Parathyroid adenoma (tissue), 2 donors: ENCODE measurements around the gene ADAM12.

ENCODE experiments used
- H2AFZ ChIP-seq: fragments of 300-600 bp; sonication (generic); one replicate; pipeline ENCODE4 v1.7.0; 2017; ENCODE audit warnings: antibody characterized with exemption, mild to moderate bottlenecking
- H3K27ac ChIP-seq: fragments of 300-600 bp; sonication (generic); one replicate; pipeline ENCODE4 v1.7.0; 2017
- H3K27me3 ChIP-seq: fragments of 300-600 bp; sonication (generic); one replicate; pipeline ENCODE4 v1.7.0; 2017; ENCODE audit warnings: low read length; ENCODE audit not compliant: control insufficient read depth, insufficient read depth
- H3K36me3 ChIP-seq: fragments of 300-600 bp; sonication (generic); one replicate; pipeline ENCODE4 v1.7.0; 2017; ENCODE audit warnings: low read length; ENCODE audit not compliant: control insufficient read depth, insufficient read depth
- H3K4me1 ChIP-seq: fragments of 300-600 bp; sonication (generic); one replicate; pipeline ENCODE4 v1.7.0; 2017; ENCODE audit warnings: control low read depth
- H3K4me2 ChIP-seq: fragments of 300-600 bp; sonication (generic); one replicate; pipeline ENCODE4 v1.7.0; 2017; ENCODE audit warnings: low read length
- H3K4me3 ChIP-seq: fragments of 300-600 bp; sonication (generic); one replicate; pipeline ENCODE4 v1.7.0; 2017; ENCODE audit warnings: low read depth, low read length
- H3K79me2 ChIP-seq: fragments of 300-600 bp; sonication (generic); one replicate; pipeline ENCODE4 v1.7.0; 2017; ENCODE audit warnings: control low read depth
- H3K9ac ChIP-seq: fragments of 300-600 bp; sonication (generic); one replicate; pipeline ENCODE4 v1.7.0; 2017; ENCODE audit warnings: mild to moderate bottlenecking
- H3K9me3 ChIP-seq: fragments of 300-600 bp; sonication (generic); one replicate; pipeline ENCODE4 v1.7.0; 2017; ENCODE audit warnings: low read length; ENCODE audit not compliant: control insufficient read depth
- TF ChIP-seq, protein P1 (sequence below): fragments of 300-600 bp; sonication (generic); IDR thresholded peaks from one replicate; pipeline ENCODE4 v1.7.0; 2017; ENCODE audit warnings: antibody characterized with exemption, mild to moderate bottlenecking
- donor health status: primary hyperparathyroidism.

Gene ADAM12

DNA sequence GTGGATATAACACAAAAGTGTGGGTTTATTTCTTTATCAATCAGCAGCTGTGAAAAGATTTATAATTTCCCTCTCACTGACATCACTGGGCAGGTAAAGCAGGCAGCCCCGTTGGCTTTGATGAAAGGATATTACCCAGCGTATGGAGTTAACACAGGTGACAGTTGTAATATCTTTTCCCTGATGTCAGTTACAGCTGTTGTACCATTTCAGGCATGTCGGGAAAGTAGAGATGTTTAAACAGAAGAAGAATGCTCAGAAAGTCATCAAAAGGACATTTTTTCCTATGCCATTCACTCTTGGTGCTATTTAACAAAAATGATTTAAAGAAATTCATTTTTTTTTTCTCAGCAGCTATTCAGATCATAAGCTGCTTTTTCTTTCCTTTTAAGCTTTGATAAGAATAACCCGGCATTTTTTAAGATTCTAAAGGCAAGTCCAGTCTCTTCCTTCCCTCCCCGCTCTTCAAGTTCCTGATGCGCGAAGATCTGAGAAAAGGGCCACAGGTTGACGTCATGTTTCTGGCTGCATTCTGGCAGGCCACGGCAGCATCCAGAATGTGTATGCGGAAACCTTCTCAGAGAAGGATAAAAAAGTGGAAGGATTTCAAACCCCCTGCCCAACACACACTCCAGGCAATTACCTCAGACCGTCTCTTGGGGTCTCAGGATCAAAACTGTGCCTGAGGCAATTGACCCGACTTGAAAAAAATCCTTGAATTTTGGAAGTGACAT is 32.5 kb upstream of the ADAM12 start:
- Histone ChIP-seq H3K4me3 (no peak overlapping the region), H3K9ac (no peak overlapping the region), H3K4me2 (no peak overlapping the region), H3K27ac (no peak overlapping the region), H3K9me3 (no peaks in the 10 kb centered on the region), H3K79me2 (no peaks in the 10 kb centered on the region), H3K36me3 (no peaks in the 10 kb centered on the region), H2AFZ (no peak overlapping the region), H3K27me3 (no peaks in the 10 kb centered on the region), H3K4me1 (no peaks in the 10 kb centered on the region)
- TF ChIP-seq, protein P1, sequence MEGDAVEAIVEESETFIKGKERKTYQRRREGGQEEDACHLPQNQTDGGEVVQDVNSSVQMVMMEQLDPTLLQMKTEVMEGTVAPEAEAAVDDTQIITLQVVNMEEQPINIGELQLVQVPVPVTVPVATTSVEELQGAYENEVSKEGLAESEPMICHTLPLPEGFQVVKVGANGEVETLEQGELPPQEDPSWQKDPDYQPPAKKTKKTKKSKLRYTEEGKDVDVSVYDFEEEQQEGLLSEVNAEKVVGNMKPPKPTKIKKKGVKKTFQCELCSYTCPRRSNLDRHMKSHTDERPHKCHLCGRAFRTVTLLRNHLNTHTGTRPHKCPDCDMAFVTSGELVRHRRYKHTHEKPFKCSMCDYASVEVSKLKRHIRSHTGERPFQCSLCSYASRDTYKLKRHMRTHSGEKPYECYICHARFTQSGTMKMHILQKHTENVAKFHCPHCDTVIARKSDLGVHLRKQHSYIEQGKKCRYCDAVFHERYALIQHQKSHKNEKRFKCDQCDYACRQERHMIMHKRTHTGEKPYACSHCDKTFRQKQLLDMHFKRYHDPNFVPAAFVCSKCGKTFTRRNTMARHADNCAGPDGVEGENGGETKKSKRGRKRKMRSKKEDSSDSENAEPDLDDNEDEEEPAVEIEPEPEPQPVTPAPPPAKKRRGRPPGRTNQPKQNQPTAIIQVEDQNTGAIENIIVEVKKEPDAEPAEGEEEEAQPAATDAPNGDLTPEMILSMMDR, result no peak

DNA sequence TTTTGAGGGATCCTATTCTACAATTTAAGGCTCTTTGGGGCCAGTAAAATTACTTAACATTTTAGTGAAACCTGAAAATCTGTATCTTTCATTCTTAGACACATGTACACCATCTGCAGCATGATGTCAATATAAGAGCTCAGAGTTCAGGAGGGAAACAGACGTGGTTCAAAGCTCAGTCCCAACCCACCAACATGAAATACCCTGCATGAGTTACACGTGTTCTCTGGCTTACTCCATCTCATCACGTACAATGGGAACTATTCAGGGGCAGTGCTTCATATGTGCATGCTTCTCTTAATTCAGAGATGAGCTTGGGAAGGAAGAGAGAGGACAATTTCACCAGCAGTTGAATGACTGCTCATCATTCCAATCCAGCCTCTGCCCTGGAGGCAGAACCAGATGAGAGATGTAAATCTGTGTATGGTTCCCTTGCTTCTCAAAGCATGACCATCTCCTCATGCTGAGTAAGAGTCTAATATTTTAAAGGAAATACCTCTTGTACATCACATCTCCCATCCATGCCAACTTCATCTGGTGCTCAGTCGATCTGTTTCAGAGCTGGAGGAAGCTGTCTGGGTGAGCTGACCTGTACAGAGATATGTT is 29.0 kb upstream of the ADAM12 start:
- H3K27me3 ChIP-seq, result no peaks in the 10 kb centered on the region
- no peak overlapping the region for H3K4me2 ChIP-seq
- H2AFZ ChIP-seq, result no peak overlapping the region
- no peaks in the 10 kb centered on the region for H3K79me2 ChIP-seq
- H3K4me1 ChIP-seq, result no peaks in the 10 kb centered on the region
- H3K27ac ChIP-seq, result no peak overlapping the region
- no peaks in the 10 kb centered on the region for H3K9me3 ChIP-seq
- H3K9ac ChIP-seq, result no peak overlapping the region
- no peak overlapping the region for H3K4me3 ChIP-seq
- TF ChIP-seq, protein P1, result no peak
- H3K36me3 ChIP-seq, result no peaks in the 10 kb centered on the region

DNA sequence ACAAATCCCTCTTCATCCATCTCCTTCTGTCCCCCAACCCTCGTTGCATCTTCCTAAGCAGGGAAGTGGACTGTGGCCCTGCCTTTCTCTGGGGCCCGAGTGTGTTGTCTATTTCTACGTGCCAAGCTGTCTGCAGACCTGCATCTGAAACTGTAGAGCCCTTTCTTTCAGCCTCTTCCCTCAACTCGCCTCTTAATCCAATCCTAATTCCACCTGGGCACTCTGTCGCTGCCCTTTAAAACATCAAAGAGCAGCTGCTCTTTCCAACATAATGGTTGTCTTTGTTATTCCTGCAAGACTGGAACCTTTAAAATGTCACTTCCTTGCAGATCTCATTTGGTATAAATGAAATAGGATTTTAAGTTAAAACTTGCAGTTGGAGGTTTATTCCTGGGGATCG is 21.5 kb upstream of the ADAM12 start:
- H3K4me2 ChIP-seq, result no peak overlapping the region
- no peaks in the 10 kb centered on the region for H3K36me3 ChIP-seq
- no peaks in the 10 kb centered on the region for H3K4me1 ChIP-seq
- H3K4me3 ChIP-seq, result no peak overlapping the region
- no peaks in the 10 kb centered on the region for H3K9me3 ChIP-seq
- no peaks in the 10 kb centered on the region for H3K27me3 ChIP-seq
- no peak overlapping the region for H3K27ac ChIP-seq
- no peaks in the 10 kb centered on the region for H3K79me2 ChIP-seq
- H3K9ac ChIP-seq, result no peak overlapping the region
- no peak overlapping the region for H2AFZ ChIP-seq
- TF ChIP-seq, protein P1, result no peak

DNA sequence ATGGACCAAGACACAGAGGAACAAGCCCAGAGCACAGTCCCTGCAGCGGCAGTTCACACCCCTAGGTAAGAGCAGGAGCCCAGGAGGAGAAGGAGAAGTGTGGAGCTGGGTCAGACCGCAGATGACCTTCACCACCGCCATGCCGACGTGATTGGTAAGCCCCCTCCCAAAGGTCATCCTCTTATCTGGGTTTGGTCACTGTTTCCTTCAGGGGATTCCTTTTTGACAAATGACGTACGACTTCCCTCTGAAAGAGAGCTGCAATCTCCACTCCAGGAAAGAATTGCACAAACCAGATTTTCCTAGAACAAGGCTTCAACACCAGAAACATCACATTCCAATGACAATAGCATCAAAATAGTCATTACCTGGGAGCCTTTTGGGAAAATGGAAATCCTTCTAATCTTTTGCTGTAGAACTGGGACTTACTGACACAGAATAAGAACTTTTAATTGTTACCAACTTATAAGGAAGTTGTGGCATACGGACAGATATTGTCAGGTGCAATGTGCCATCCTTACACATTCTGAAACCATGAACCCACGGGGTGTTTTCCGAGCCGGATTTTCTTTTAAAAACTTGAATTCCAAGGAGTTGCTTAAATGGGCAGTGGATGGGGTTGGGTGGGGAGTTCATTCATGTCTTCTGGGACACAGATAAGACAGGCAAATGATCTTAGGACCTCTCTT is 20.8 kb upstream of the ADAM12 start:
- H3K27me3 ChIP-seq, result no peaks in the 10 kb centered on the region
- no peaks in the 10 kb centered on the region for H3K79me2 ChIP-seq
- H3K27ac ChIP-seq, result no peak overlapping the region
- H3K9ac ChIP-seq, result no peak overlapping the region
- no peak overlapping the region for H2AFZ ChIP-seq
- H3K9me3 ChIP-seq, result no peaks in the 10 kb centered on the region
- no peaks in the 10 kb centered on the region for H3K4me1 ChIP-seq
- H3K4me2 ChIP-seq, result no peak overlapping the region
- TF ChIP-seq, protein P1, result no peak
- H3K4me3 ChIP-seq, result no peak overlapping the region
- H3K36me3 ChIP-seq, result no peaks in the 10 kb centered on the region
